Gastrocnemius medialis (tissue), 4 donors: ENCODE data around the gene KLK7.

Experiments
- CTCF ChIP-seq, 5 experiments: fragments of 450-650 bp in 3 of 5; fragments of 200-600 bp in 2 of 5; sonication (generic) in 2 of 5; IDR thresholded peaks in 4 of 5; conservative IDR thresholded peaks in 1 of 5; 1 replicate in 4 of 5; 2 replicates in 1 of 5; pipeline ENCODE4 v1.5.1; 2016 to 2019; ENCODE audit warnings: antibody characterized with exemption in 5 of 5, mild to moderate bottlenecking in 3 of 5, moderate library complexity in 3 of 5
- POLR2A ChIP-seq, 2 donors: fragments of 450-650 bp; IDR thresholded peaks; one replicate each; pipeline ENCODE4 v1.6.1; 2017; ENCODE audit warnings: antibody characterized with exemption in 2 of 2, mild to moderate bottlenecking in 2 of 2, moderate library complexity in 2 of 2

- TF ChIP-seq CTCF (IDR thresholded peaks at IDR 0.05 in 4 of 5, conservative IDR thresholded peaks at IDR 0.05 in 1 of 5) (no peak), POLR2A (IDR thresholded peaks at IDR 0.05) (no peak)
Observed at GRCh38 chr19:50975766-50976165, 8.0 kb downstream of the KLK7 start.
